SK-N-SH (cell line): ENCODE results near the gene KCNIP4. TPM values are rescaled to one million over a fixed set of nuclear protein-coding genes. Genes with fewer than 3 reads are reported as not detected.

Experiments
- CTCF ChIA-PET: fragments of 300-600, 350-600 bp; formaldehyde crosslinking; extraction: SDS; loops from one replicate; lab custom pipeline; 2021; lab: Yijun Ruan, JAX
- POLR2A ChIA-PET: fragments of 350-600 bp; sonication (Branson Sonifier 250); formaldehyde crosslinking; extraction: SDS; loops from one replicate; lab custom pipeline; 2020; ENCODE audit warnings: antibody characterized with exemption, inconsistent platforms; lab: Yijun Ruan, JAX
- DNase-seq: peaks from one replicate; pipeline ENCODE4 v3.0.0; 2012
- H2AFZ ChIP-seq: fragments of 200-600 bp; sonication (generic); 2 replicates; pipeline ENCODE4 v1.8.1; 2016; ENCODE audit warnings: antibody characterized with exemption, mild to moderate bottlenecking, low read depth
- H3F3A ChIP-seq: fragments of 200-600 bp; sonication (generic); replicated peaks from 2 replicates; pipeline ENCODE3; 2016; ENCODE audit warnings: antibody characterized with exemption, mild to moderate bottlenecking; ENCODE audit not compliant: insufficient read depth
- H3K27ac ChIP-seq, 2 experiments: fragments of 200-500 bp in 1 of 2; fragments of 200-600 bp in 1 of 2; sonication (Bioruptor generic) in 1 of 2; sonication (generic), shearing (Covaris generic) in 1 of 2; 2 replicates each; pipeline versions ENCODE4 v1.5.1 to v1.6.1; 2014 to 2016; ENCODE audit warnings: low read depth in 2 of 2, inconsistent platforms in 1 of 2, low read length in 1 of 2, mild to moderate bottlenecking in 1 of 2, mixed read lengths in 1 of 2
- H3K27me3 ChIP-seq: fragments of 200-600 bp; sonication (generic), shearing (Covaris generic); 2 replicates; pipeline ENCODE4 v1.6.1; 2016; ENCODE audit warnings: mixed run types; ENCODE audit not compliant: insufficient read depth
- H3K36me3 ChIP-seq, 2 experiments: fragments of 200-500 bp in 1 of 2; fragments of 200-600 bp in 1 of 2; sonication (Bioruptor generic) in 1 of 2; sonication (generic) in 1 of 2; replicated peaks in 1 of 2; 2 replicates each; pipeline versions ENCODE3 to v1.5.1; 2014 to 2016; ENCODE audit warnings: low read length in 1 of 2, mild to moderate bottlenecking in 1 of 2; ENCODE audit not compliant: insufficient read depth in 2 of 2, control insufficient read depth in 1 of 2
- H3K4me1 ChIP-seq, 2 experiments: fragments of 200-500 bp in 1 of 2; fragments of 200-600 bp in 1 of 2; sonication (Bioruptor generic) in 1 of 2; sonication (generic), shearing (Covaris generic) in 1 of 2; 2 replicates each; pipeline versions ENCODE4 v1.5.1 to v1.6.1; 2014 to 2016; ENCODE audit warnings: low read depth in 1 of 2, low read length in 1 of 2, mixed run types in 1 of 2; ENCODE audit not compliant: insufficient read depth in 2 of 2, control insufficient read depth in 1 of 2
- H3K4me2 ChIP-seq: fragments of 200-600 bp; sonication (generic), shearing (Covaris generic); 2 replicates; pipeline ENCODE4 v1.6.1; 2017; ENCODE audit warnings: mixed run types
- H3K4me3 ChIP-seq, 2 experiments: fragments of 200-500 bp in 1 of 2; fragments of 200-600 bp in 1 of 2; sonication (Bioruptor generic) in 1 of 2; sonication (generic), shearing (Covaris generic) in 1 of 2; 2 replicates each; pipeline versions ENCODE4 v1.5.1 to v1.8.1; 2014 to 2016; ENCODE audit warnings: low read depth in 2 of 2, inconsistent platforms in 1 of 2, low read length in 1 of 2, mild to moderate bottlenecking in 1 of 2, mixed read lengths in 1 of 2, moderate library complexity in 1 of 2
- H3K79me2 ChIP-seq: fragments of 200-600 bp; sonication (generic); 2 replicates; pipeline ENCODE4 v1.8.1; 2017; ENCODE audit warnings: mild to moderate bottlenecking; ENCODE audit not compliant: insufficient read depth
- H3K9ac ChIP-seq: fragments of 200-600 bp; sonication (generic); 2 replicates; pipeline ENCODE4 v1.6.1; 2017; ENCODE audit warnings: mixed run types
- H3K9me2 ChIP-seq: fragments of 200-600 bp; sonication (generic); 2 replicates; pipeline ENCODE4 v1.6.1; 2017; ENCODE audit warnings: mixed run types
- H3K9me3 ChIP-seq: fragments of 200-600 bp; sonication (generic); 2 replicates; pipeline ENCODE4 v1.6.1; 2017; ENCODE audit warnings: mixed run types, mild to moderate bottlenecking, moderate library complexity
- H4K20me1 ChIP-seq: fragments of 200-600 bp; sonication (generic); 2 replicates; pipeline ENCODE4 v1.6.1; 2017; ENCODE audit warnings: mild to moderate bottlenecking, mixed run types; ENCODE audit not compliant: insufficient read depth
- CHD2 ChIP-seq: fragments of 150-350 bp; IDR thresholded peaks from 2 replicates; pipeline ENCODE4 v1.6.1; 2018; ENCODE audit warnings: low read length; ENCODE audit not compliant: partially characterized antibody
- ELF1 ChIP-seq: IDR thresholded peaks from 2 replicates; pipeline ENCODE4 v1.4.0; 2012
- EP300 ChIP-seq, 2 experiments: IDR thresholded peaks; 2 replicates each; pipeline versions ENCODE4 v1.4.0 to v1.6.1; 2012; ENCODE audit warnings: borderline replicate concordance in 1 of 2, low read depth in 1 of 2, low read length in 1 of 2
- EZH2phosphoT487 ChIP-seq: fragments of 200-600 bp; sonication (generic); IDR thresholded peaks from 2 replicates; pipeline ENCODE4 v1.6.1; 2017; ENCODE audit warnings: low read depth, mixed run types, mild to moderate bottlenecking, antibody characterized with exemption, moderate library complexity, borderline replicate concordance
- FOSL2 ChIP-seq: IDR thresholded peaks from 2 replicates; pipeline ENCODE4 v1.4.0; 2012; ENCODE audit warnings: low read depth, mild to moderate bottlenecking, moderate library complexity, borderline replicate concordance
- FOXM1 ChIP-seq: IDR thresholded peaks from 2 replicates; pipeline ENCODE4 v1.4.0; 2012; ENCODE audit warnings: low read depth, mild to moderate bottlenecking
- GABPA ChIP-seq: IDR thresholded peaks from 2 replicates; pipeline ENCODE4 v1.4.0; 2012; ENCODE audit warnings: low read depth, mild to moderate bottlenecking
- GATA2 ChIP-seq: sonication (generic); formaldehyde crosslinking; IDR thresholded peaks from 2 replicates; pipeline ENCODE4 v1.5.0; 2020; ENCODE audit warnings: mild to moderate bottlenecking, missing genetic modification reagents
- MEF2A ChIP-seq: IDR thresholded peaks from 2 replicates; pipeline ENCODE4 v1.4.0; 2012; ENCODE audit warnings: low read depth, borderline replicate concordance
- MXI1 ChIP-seq: IDR thresholded peaks from 2 replicates; pipeline ENCODE4 v1.6.1; 2012; ENCODE audit warnings: mild to moderate bottlenecking, low read depth, low read length, improper control_type of control experiment
- NFIC ChIP-seq: IDR thresholded peaks from 2 replicates; pipeline ENCODE4 v1.4.0; 2012; ENCODE audit warnings: borderline replicate concordance
- PBX3 ChIP-seq: IDR thresholded peaks from 2 replicates; pipeline ENCODE4; 2012
- POLR2AphosphoS5 ChIP-seq: IDR thresholded peaks from 2 replicates; pipeline ENCODE4 v1.6.1; 2012; ENCODE audit warnings: low read depth, low read length
- RAD21 ChIP-seq: IDR thresholded peaks from 2 replicates; pipeline ENCODE4 v1.6.1; 2012; ENCODE audit warnings: mild to moderate bottlenecking, low read length
- RCOR1 ChIP-seq: fragments of 150-350 bp; IDR thresholded peaks from 2 replicates; pipeline ENCODE4 v1.6.1; 2017; ENCODE audit warnings: antibody characterized with exemption, low read length
- RXRA ChIP-seq: IDR thresholded peaks from 2 replicates; pipeline ENCODE4 v1.4.0; 2012; ENCODE audit warnings: low read depth, mild to moderate bottlenecking, borderline replicate concordance
- SIN3A ChIP-seq: IDR thresholded peaks from 2 replicates; pipeline ENCODE4 v1.6.1; 2012; ENCODE audit warnings: low read depth, mild to moderate bottlenecking, low read length, moderate library complexity, borderline replicate concordance
- TAF1 ChIP-seq: IDR thresholded peaks from 2 replicates; pipeline ENCODE4 v1.6.1; 2012; ENCODE audit warnings: low read depth, mild to moderate bottlenecking, low read length, moderate library complexity, borderline replicate concordance
- YY1 ChIP-seq: IDR thresholded peaks from 2 replicates; pipeline ENCODE4 v1.4.0; 2012; ENCODE audit warnings: low read depth, mild to moderate bottlenecking
- WGBS: methylation state at CpG from one replicate; pipeline ENCODE4 v1.1.6; 2017; ENCODE audit warnings: low lambda C conversion rate; 5-methylcytosine and 5-hydroxymethylcytosine counted together
- polyA plus RNA-seq, 3 experiments: library from polyadenylated mRNA; depleted of rRNA; stranded (reverse); fragments of >200 nt; gene quantifications; 2 replicates each; pipeline ENCODE4 v1.2.3, GENCODE V29; 2012
- TF ChIP-seq, protein P1 (sequence below): fragments of 150-350 bp; IDR thresholded peaks from 2 replicates; pipeline ENCODE4 v1.6.1; 2016; ENCODE audit warnings: mild to moderate bottlenecking, low read depth, low read length
- TF ChIP-seq, protein P2 (sequence below): IDR thresholded peaks from 2 replicates; pipeline ENCODE4 v1.4.0; 2012; ENCODE audit warnings: low read depth, borderline replicate concordance
- TF ChIP-seq, protein P3 (sequence below): fragments of 200-600 bp; sonication (generic); IDR thresholded peaks from 2 replicates; pipeline ENCODE4 v1.6.1; 2017; ENCODE audit warnings: antibody characterized with exemption, mild to moderate bottlenecking, moderate library complexity
- TF ChIP-seq, protein P4 (sequence below): fragments of 150-350 bp; IDR thresholded peaks from 2 replicates; pipeline ENCODE4 v1.6.1; 2017; ENCODE audit warnings: antibody characterized with exemption, low read length, low read depth, borderline replicate concordance

Gene KCNIP4
- polyA plus RNA-seq, 1 of the 3 experiments (the other 2 are of a cell fraction), result 0.18 TPM

GRCh38 chr4:21413807-21414370, 534.7 kb downstream of the KCNIP4 start:
- no peak overlapping the region for H2AFZ ChIP-seq
- H4K20me1 ChIP-seq, result no peaks in the 10 kb centered on the region
- no peaks in the 10 kb centered on the region for H3K79me2 ChIP-seq
- no peak for DNase-seq
- CTCF ChIA-PET, result interaction anchor here (0.6 kb wide), 1 partner anchor 914 kb away, joined by 4 read pairs; no protein-coding TSS in a partner anchor
- H3K9me2 ChIP-seq, result no peaks in the 10 kb centered on the region
- no peak overlapping the region for H3K4me3 ChIP-seq
- no peaks in the 10 kb centered on the region for H3K4me1 ChIP-seq
- no peak overlapping the region for H3K9ac ChIP-seq
- TF ChIP-seq TAF1, result no peak
- TF ChIP-seq MEF2A, result no peak
- no peak for TF ChIP-seq NFIC
- TF ChIP-seq ELF1, result no peak
- TF ChIP-seq GATA2, result no peak
- TF ChIP-seq FOSL2, result no peak
- no peak for TF ChIP-seq GABPA
- TF ChIP-seq CHD2, result no peak
- no peak for TF ChIP-seq RCOR1
- no peak for TF ChIP-seq RAD21
- no peak for TF ChIP-seq PBX3
- TF ChIP-seq SIN3A, result no peak
- H3K27me3 ChIP-seq, result no peaks in the 10 kb centered on the region
- 40% methylated on average over 5 of the region's 5 CpGs for WGBS
- no peaks in the 10 kb centered on the region for H3F3A ChIP-seq
- no peaks in the 10 kb centered on the region for H3K9me3 ChIP-seq
- H3K4me2 ChIP-seq, result no peak overlapping the region
- no peaks in the 10 kb centered on the region for H3K36me3 ChIP-seq
- H3K27ac ChIP-seq, result no peak overlapping the region
- POLR2A ChIA-PET, result no interaction called here

- Histone ChIP-seq H3K9me3 (no peaks in the 10 kb centered on the region), H3K4me2 (no peak overlapping the region), H3K4me1 (no peaks in the 10 kb centered on the region), H4K20me1 (no peaks in the 10 kb centered on the region), H3K27me3 (no peaks in the 10 kb centered on the region), H3K4me3 (no peak overlapping the region), H3K9me2 (no peaks in the 10 kb centered on the region), H3F3A (no peaks in the 10 kb centered on the region), H2AFZ (no peak overlapping the region), H3K36me3 (no peaks in the 10 kb centered on the region), H3K9ac (no peak overlapping the region), H3K27ac (no peak overlapping the region), H3K79me2 (no peaks in the 10 kb centered on the region)
- ChIA-PET POLR2A (no interaction called here), CTCF (no interaction called here)
- no peak for DNase-seq
- WGBS, result 0% methylated on average over 1 of the region's 1 CpG
- TF ChIP-seq RXRA, result no peak
- TF ChIP-seq TAF1, result no peak
- TF ChIP-seq, protein P1, sequence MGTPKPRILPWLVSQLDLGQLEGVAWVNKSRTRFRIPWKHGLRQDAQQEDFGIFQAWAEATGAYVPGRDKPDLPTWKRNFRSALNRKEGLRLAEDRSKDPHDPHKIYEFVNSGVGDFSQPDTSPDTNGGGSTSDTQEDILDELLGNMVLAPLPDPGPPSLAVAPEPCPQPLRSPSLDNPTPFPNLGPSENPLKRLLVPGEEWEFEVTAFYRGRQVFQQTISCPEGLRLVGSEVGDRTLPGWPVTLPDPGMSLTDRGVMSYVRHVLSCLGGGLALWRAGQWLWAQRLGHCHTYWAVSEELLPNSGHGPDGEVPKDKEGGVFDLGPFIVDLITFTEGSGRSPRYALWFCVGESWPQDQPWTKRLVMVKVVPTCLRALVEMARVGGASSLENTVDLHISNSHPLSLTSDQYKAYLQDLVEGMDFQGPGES, result no peak
- TF ChIP-seq, protein P2, sequence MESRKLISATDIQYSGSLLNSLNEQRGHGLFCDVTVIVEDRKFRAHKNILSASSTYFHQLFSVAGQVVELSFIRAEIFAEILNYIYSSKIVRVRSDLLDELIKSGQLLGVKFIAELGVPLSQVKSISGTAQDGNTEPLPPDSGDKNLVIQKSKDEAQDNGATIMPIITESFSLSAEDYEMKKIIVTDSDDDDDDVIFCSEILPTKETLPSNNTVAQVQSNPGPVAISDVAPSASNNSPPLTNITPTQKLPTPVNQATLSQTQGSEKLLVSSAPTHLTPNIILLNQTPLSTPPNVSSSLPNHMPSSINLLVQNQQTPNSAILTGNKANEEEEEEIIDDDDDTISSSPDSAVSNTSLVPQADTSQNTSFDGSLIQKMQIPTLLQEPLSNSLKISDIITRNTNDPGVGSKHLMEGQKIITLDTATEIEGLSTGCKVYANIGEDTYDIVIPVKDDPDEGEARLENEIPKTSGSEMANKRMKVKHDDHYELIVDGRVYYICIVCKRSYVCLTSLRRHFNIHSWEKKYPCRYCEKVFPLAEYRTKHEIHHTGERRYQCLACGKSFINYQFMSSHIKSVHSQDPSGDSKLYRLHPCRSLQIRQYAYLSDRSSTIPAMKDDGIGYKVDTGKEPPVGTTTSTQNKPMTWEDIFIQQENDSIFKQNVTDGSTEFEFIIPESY, result no peak
- TF ChIP-seq YY1, result no peak
- TF ChIP-seq POLR2AphosphoS5, result no peak
- TF ChIP-seq, protein P3, sequence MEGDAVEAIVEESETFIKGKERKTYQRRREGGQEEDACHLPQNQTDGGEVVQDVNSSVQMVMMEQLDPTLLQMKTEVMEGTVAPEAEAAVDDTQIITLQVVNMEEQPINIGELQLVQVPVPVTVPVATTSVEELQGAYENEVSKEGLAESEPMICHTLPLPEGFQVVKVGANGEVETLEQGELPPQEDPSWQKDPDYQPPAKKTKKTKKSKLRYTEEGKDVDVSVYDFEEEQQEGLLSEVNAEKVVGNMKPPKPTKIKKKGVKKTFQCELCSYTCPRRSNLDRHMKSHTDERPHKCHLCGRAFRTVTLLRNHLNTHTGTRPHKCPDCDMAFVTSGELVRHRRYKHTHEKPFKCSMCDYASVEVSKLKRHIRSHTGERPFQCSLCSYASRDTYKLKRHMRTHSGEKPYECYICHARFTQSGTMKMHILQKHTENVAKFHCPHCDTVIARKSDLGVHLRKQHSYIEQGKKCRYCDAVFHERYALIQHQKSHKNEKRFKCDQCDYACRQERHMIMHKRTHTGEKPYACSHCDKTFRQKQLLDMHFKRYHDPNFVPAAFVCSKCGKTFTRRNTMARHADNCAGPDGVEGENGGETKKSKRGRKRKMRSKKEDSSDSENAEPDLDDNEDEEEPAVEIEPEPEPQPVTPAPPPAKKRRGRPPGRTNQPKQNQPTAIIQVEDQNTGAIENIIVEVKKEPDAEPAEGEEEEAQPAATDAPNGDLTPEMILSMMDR, result no peak
- TF ChIP-seq RAD21, result no peak
- TF ChIP-seq EP300 (IDR thresholded peaks at IDR 0.05; ENCODE audit: borderline replicate concordance in 1 of 2, low read depth in 1 of 2, low read length in 1 of 2), result no peak
- TF ChIP-seq, protein P4, sequence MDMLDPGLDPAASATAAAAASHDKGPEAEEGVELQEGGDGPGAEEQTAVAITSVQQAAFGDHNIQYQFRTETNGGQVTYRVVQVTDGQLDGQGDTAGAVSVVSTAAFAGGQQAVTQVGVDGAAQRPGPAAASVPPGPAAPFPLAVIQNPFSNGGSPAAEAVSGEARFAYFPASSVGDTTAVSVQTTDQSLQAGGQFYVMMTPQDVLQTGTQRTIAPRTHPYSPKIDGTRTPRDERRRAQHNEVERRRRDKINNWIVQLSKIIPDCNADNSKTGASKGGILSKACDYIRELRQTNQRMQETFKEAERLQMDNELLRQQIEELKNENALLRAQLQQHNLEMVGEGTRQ, result no peak
- no peak for TF ChIP-seq EZH2phosphoT487
- TF ChIP-seq MXI1, result no peak
- TF ChIP-seq FOXM1, result no peak
Measured at GRCh38 chr4:21411086-21411485, 537.5 kb downstream of the KCNIP4 start.
